Activated CD4-positive, alpha-beta T cell treated with anti-CD3 and anti-CD28 coated beads, Interleukin-2, amount 50 U/mL, for 24 hours (primary cell): ENCODE measurements around the gene PKD2L1.
"Not testable (repeated sequence)": the region's sequence is repeated elsewhere in the genome, so short reads cannot be mapped to it uniquely, and the experiment has no call there.

Experiments used
- DNase-seq, 2 donors: peaks; one replicate each; pipeline ENCODE4 v3.0.0-alpha.2; 2020; ENCODE audit warnings: low read depth in 1 of 2, low spot score in 1 of 2

PKD2L1 gene

DNA sequence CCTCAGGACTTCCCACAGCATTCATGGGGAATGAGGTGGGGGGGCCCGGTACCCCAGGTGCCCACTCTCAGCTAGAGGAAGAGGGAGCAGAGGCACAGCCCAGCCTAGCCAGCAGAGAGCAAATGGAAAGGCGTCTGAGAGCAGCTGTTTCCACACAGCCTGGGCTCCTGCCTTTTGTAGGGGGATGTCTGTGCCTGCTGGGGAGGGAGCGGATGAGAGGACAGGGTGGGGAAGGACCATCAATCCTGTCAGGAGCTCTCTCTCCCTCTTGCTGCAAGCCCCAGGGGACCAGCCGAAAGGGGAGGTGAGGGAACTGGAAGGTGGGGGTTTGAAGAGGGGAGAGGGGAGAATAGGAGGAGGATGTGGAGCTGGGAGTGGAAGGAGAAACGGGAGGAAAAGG, at the start of gene PKD2L1:
Gene PKD2L1, minus strand, starts transcription at position 150 of the 400 bp plus-strand sequence. Its CDS starts 125 bp downstream, at position 25.
- no peak for DNase-seq

DNA sequence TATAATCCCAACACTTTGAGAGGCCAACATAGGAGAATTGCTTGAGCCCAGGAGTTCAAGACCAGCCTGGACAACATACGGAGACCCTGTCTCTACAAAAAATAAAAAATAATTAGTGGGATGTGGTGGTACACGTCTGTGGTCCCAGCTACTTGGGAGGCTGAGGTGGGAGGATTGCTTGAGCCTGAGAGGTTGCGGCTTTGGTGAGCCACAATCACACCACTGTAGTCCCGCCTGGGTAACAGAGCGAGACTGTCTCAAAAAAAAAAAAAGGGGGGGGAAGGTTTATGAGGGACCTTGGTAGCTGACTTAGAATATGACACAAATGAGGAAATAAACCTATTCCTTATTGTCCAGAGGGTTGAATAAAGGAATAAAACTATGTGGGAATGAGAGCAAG, 47.8 kb upstream of the PKD2L1 start:
- DNase-seq, result no peak

DNA sequence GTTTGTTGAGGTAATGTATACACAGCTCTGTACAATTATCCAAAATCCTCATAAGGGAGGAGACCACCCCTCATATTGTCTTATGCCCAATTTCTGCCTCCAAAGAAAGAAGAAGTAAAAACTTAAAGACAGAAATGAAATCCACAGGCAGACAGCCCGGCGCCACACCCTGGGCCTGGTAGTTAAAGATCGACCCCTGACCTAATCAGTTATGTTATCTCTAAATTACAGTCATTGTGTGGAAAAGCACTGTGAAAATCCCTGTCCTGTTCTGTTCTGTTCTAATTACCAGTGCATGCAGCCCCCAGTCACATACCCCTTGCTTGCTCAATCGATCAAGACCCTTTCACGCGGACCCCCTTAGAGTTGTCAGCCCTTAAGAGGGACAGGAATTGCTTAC, 46.6 kb upstream of the PKD2L1 start:
- not testable (repeated sequence) for DNase-seq

DNA sequence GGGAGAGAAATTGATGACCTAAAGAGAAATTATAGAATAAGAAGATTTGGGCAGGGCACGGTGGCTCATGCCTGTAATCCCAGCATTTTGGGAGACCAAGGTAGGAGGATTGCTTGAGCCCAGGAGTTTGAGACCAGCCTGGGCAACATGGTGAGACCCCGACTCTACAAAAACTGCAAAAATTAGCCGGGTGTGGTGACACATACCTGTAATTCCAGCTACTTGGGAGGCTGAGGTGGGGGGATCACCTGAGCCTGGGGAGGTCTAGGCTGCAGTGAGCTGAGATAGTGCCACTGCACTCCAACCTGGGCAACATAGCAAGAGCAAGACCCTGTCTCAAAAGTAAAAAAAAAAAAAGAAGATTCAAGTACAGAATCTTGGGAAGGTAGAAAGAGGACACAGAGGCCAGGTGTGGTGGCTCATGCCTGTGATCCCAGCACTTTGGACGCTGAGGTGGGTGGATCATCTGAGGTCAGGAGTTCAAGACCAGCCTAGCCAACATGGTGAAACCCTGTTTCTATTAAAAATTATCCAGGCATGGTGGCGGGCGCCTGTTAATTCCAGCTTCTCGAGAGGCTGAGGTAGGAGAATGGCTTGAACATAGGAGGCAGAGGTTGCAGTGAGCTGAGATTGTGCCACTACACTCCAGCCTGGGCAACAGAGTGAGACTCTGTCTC, 44.8 kb upstream of the PKD2L1 start:
- not testable (repeated sequence) for DNase-seq

DNA sequence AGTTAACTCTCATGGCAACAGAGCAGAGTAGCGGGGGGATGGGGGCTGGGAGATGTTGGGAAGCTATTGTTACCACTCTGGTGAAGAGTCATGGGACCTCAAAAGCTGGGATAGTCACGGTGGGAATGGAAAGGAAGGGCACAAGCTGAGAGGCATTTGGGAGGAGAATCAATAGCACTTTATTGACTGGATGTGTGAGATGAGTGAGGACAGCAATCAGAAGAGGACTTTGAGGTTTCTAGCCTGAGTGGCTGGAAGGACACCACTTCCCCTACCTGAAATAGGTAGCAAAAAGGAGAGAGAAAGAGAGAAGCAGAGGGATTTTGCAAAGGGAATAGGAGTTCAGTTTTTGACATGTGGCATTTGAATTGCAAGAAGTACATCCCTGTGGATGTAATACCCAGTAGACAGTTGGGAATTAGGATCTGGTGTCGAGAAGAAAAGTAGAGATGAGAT, 44.2 kb upstream of the PKD2L1 start:
- no peak for DNase-seq

DNA sequence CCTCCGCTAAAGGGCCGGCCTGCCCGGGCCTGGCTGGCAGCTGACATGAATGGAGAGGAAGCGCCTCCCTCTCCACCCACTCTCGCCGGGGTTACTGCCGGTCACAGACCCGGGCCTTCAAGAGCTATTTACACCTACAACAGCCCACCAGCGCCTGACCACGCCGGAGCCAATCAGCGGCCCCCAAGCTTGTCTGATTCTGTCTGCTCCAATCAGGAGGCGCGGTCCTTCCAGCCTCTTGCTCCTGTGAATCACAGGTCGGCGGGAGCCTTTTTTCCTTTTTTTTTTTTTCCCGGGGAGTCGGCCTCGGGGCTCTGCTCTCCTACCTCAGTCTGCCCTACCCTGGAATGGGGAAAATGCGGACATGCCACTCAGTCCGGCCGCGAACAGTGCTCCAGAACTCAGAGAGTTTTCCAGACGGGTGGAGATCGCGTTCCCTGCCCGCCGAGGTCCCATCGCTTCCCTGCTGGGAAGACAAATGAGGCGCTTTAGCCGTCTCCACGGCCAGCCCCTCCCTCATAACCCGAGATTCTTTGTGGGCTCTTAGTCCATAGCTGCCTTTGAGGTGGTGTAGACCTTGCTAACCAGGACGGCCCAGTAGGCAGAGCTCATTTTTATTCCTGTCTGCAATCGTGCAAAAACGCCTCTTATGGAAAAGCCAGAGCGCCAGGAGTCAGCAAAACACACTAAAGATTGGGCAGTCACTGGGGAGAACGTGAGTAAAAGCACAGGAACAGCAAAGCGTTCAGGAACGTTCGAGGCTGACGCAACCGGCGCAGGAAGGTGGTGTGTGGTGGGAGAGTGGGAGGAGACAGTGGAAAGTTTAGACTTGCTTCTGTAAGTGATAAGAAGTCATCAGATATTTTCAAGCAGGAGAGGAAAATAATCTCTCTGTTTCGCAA, 43.5 kb upstream of the PKD2L1 start:
- peak; percentile 61 to 82 for DNase-seq

DNA sequence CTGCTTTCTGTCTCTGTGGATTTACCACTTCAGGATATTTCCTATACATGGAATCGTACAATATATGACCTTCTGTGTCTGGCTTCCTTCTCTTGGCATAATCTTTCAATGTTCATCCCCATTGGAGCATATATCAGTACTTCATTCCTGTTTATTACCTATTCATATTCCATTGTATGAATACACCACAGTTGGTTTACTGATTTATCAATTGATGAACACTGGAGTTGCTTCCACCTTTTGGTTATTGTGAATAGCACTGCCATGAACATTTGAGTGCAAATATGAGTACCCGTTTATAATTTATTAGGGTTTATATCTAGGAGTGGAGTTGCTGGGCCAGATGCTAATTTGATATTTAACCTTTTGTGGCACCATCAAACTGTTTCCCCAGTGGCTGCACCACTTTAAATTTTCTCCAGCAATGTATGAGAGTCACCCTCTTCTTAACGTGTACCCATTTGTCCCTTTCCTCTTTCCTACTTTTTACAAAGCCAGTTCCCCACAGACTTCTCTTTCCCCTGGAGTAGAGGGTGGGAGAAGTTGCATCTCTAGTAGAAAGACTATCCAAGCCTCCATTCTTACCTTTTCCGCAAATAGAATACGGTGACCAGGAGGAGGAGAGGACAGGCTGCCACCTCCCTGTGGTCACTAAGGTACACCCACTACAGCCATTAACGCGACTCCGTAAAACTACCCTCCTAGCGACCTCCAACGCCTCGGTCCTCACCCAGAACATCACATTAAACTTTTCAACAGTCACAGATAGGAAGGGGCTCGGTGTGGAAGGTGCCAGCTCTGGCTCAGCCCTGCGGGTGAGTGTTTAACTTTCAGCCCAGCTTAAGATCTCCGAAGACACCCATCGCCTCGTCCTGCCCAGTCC, 42.6 kb upstream of the PKD2L1 start:
- DNase-seq, result no peak

DNA sequence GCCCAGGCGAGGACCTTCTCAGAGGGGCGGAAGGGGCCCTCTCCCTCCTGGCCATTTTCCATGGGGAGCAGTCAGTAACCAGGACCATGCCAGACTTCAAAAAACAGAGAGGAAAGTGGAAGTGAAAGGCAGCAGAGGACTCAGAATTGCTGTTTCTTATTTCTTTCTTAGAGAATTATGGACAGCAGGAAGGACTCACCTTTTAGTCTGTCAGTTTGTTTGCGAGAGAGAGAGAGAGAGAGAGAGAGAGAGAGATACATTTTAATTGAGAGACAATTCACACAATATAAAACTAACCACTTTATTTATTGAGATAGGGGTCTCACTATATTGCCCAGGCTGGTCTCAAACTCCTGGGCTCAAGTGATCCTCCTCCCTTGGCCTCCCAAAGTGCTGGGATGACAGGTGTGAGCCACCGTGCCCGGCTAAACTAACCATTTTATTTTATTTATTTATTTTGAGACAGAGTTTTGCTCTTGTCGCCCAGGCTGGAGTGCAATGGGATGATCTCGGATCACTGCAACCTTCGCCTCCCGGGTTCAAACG, 41.5 kb upstream of the PKD2L1 start:
- DNase-seq, result no peak

DNA sequence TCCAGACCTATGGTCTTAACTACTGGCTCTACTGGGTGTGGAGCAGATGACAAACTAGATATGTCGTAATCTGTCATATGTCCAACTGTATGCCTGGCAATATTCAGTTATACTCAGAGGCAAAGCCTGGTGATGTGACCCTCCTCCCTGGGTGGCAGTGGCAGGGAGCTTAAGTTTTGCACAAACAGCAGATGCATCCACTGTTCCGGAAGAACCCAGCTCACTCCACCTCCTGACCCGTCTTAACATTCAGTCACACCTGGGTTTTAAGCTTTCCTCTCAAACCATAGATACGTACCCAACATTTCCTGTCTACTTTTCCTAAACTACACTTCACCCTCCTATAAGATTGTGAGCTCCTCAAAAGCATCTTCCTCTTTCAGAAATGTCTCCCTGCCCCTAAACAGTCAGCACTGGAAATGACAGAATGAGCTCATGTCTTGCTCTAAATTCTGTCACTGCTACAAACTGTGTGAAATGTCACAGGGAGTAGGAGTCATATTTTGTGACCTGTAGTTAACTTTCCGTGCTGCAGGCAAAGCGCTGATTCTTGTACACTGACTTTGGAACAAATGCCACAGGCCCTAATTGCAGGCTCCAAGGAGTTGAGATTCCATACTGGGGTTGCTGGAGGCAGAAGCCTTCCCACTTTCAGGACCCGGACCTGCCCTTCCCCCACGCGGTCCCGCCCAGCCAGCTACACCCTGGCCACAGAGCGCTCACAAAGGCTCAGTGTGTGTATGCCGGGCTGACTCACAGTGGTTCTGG, 40.9 kb upstream of the PKD2L1 start:
- peak in 1 of 2 donors; percentile 30 for DNase-seq

DNA sequence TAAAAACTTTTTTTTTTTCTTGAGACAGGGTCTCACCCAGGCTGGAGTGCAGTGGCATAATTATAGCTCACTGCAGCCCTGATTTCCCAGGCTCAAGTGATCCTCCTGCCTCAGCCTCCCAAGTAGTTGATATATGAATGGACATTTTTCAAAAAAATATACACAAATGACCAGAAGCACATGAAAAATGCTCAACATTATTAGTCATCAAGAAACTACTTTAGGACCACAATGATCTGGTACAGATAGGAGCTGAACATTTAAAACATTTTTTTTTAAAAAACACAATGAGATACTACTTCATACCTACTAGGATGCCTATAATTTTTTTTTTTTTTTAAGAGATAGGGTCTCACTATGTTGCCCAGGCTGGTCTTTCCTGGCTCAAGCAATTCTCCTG, 38.7 kb upstream of the PKD2L1 start:
- no peak for DNase-seq

DNA sequence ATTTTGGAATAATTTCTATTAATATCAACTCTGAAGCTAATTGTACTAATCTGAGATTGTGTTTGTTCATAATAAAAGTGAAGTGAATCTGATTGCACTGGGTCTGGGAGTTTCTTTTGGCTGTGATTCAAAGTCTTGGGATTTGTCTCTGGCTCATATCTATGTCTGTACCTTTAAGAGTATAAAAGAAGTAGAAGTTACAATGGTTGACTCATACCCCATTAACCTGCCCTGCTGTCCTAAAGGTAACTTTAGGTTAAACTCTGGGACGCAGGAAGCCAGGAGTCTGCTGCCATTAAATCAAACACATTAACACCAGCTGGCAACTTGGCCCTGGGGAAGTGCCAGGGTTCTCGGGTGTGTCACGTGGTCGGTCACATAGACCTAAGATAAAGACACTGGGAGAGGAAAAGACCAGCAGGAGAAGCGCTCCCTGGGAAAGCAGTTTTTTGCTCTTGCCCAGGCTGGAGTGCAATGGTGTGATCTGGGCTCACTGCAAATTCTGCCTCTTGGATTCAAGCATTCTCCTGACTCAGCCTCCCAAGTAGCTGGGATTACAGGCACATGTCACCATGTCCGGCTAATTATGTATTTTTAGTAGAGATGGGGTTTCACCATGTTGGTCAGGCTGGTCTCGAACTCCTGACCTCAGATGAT, 34.8 kb upstream of the PKD2L1 start:
- no peak for DNase-seq

DNA sequence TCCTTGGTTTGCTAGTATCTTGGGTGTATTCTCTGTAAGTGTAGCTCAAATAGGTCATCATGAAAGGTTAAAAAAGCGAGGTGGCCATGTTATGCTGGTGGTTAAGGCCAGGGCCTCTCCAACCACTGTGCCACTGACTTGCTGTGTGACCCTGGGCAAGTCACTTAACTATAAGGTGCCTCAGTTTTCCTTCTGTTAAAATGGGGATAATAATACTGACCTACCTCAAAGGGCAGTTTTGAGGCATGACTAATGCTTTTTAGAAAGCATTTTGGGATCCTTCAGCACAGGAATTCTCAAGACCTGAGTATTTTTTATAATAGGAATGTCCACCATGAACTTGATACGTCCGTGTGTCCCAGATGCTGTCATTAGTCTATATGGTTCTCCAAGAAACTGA, 34.1 kb upstream of the PKD2L1 start:
- no peak for DNase-seq

DNA sequence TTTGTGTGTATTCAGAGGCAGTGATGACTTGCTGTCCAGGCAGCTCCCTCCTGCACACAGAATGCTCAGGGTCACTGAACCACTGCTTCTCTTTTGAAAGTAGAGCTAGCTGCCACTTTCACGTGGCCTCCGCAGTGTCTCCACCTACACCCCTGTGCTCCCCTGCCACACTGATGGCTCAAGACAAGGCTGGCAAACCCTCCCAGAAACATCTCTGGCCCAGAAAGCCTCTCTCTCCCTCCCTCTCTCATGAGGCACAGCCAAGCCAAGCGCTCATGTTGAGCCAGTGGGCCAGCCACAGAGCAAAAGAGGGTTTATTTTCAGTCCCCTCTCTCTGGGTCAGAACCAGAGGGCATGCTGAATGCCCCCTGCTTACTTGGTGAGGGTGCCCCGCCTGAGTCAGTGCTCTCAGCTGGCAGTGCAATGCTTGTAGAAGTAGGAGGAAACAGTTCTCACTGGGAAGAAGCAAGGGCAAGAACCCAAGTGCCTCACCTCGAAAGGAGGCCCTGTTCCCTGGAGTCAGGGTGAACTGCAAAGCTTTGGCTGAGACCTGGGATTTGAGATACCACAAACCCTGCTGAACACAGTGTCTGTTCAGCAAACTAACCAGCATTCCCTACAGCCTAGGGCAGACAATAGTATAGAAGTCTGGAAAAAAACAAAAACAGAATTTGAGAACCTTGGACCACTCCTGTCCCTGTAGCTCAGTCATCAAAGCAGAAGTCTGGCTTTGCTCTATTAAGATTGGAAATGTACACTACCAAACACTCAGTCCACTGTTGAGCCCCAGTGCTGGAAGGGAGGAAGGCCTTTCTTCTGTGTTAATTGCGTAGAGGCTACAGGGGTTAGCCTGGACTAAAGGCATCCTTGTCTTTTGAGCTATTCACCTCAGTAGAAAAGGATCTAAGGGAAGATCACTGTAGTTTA, 32.8 kb upstream of the PKD2L1 start:
- DNase-seq, result no peak

DNA sequence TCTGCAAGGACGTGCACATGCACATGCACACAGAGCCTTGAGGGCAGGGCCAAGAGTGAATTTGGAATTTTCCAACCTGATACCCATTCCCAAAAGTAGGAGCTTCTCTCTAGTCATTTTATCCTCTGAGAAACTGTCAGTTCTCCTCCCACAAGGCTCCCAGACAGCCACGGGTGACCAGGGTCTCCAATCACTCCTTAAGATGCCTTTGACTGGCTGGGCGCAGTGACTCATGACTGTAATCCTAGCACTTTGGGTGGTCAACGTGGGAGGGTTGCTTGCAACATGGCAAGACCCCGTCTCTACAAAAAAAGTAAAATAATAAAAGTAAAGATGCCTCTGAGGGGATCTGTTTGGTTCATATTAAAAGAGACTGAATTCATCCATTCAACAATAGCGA, 30.2 kb upstream of the PKD2L1 start:
- no peak for DNase-seq

DNA sequence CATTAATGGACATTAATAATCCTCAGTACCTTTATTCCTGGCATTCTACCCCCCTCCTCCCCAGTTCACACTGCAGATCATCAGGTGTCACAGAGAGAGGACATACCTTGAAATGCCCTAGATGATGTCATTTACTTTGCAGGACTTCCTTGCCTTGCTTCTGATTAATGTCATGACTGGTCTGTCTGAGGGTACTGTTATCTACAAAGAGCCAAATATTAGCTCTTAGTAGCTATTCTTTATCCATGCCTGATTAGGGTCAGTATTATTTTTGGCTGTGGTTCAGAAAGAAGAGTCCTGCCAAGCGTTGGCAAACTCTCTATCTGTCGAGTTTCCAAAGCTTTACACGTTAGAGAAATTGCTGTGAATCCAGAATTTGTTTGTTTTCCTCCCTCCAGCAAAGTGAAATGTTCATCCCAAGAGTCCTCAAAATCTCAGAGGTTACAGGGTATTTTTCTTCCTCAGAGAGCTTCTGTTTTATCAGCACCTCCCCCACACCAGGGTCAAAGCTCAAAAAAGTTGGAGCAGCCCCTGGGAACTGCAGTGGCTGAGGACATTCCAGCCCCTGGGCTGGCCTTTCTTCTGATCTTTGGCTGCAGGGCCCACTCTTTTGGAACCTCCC, 29.6 kb upstream of the PKD2L1 start:
- no peak for DNase-seq

DNA sequence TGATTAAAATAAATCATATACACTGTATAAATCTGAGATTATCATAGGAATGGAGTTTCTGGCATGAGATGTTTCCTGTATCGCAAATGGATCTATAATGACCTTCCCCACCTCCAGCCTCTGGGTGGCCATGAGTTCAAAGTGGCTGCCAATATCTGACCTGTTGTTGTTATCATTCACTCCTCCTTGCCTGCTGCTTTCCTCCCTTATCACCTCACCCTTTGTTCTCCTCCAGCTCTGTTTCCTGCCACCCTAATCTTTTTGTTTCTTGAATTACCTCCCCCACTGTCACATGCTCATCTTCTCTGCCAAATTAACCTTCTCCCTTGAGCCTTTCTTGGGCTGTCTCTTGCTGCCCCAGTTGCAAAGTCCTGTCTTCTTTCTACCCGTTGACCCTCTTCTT, 29.0 kb upstream of the PKD2L1 start:
- no peak for DNase-seq

DNA sequence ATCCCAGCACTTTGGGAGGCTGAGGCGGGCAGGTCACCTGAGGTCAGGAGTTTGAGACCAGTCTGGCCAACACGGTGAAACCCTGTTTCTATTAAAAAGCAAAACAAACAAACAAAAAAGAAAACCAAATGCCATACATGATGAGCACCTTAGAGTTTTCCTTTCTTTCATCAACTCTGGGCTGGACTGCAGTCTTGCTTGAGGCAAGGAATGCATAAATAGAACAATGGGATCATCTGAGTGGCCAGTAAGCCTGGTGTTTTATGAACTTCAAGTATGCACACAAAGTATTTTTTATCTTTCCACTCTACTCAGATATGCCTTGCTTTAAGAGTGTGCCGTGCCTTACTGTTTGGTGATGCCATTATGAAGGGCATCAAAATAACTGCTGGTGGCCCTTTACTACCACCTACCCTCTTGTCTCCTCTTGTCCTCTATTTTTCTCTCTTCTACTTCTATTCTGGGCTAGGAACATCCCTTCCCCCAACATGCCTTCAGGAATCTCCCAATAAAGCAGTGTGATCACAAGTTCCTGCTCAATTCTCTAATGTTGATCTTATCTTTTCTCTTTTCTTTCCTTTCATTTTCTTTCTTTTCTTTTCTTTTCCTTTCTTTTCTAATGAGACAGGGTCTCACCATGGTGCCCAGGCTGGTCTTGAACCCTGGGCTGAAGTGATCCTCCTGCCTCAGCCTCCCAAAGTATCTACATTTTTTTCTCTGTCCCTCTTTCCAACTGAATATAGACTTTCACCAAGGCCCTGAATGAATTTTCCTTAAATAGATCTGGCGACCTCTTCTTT, 27.2 kb upstream of the PKD2L1 start:
- DNase-seq, result no peak
